NOMO-1 (cell line): ENCODE measurements around the gene IZUMO1R.
"Not testable (repeated sequence)": the region's sequence is repeated elsewhere in the genome, so short reads cannot be mapped to it uniquely, and the experiment has no call there.

Experiments used
- DNase-seq, 2 experiments: peaks; one replicate each; lab custom pipeline; 2025; ENCODE audit not compliant: unreplicated experiment in 2 of 2; lab: John Stamatoyannopoulos, UW

Gene IZUMO1R

GRCh38 chr11:94322501-94322900 is 18.1 kb downstream of the IZUMO1R start:
- no peak for DNase-seq

GRCh38 chr11:94325681-94326080 is 21.3 kb downstream of the IZUMO1R start:
- peak; percentile 0 to 36 for DNase-seq

GRCh38 chr11:94326947-94327346 is 22.6 kb downstream of the IZUMO1R start:
- DNase-seq, result peak; percentile 6 to 55

GRCh38 chr11:94328587-94329080 is 24.3 kb downstream of the IZUMO1R start:
- no peak for DNase-seq

- DNase-seq, result no peak
Observed at GRCh38 chr11:94329501-94329900, 25.1 kb downstream of the IZUMO1R start.

- no peak for DNase-seq
Observed at GRCh38 chr11:94330789-94331188, 26.4 kb downstream of the IZUMO1R start.

GRCh38 chr11:94332814-94333213 is 28.4 kb downstream of the IZUMO1R start:
- DNase-seq, result no peak

GRCh38 chr11:94336033-94336432 is 31.7 kb downstream of the IZUMO1R start:
- no peak for DNase-seq

GRCh38 chr11:94338651-94339050 is 34.3 kb downstream of the IZUMO1R start:
- no peak for DNase-seq

- DNase-seq, result no peak
Observed at GRCh38 chr11:94342250-94342649, 37.9 kb downstream of the IZUMO1R start.

GRCh38 chr11:94343495-94343894 is 39.1 kb downstream of the IZUMO1R start:
- no peak for DNase-seq

GRCh38 chr11:94346311-94346710 is 41.9 kb downstream of the IZUMO1R start:
- DNase-seq, result not testable (repeated sequence)

GRCh38 chr11:94350850-94351563 is 46.6 kb downstream of the IZUMO1R start:
- DNase-seq, result not testable (repeated sequence)
